AG10803 (cell line): ENCODE results near the gene TTC5.

Experiments
- DNase-seq: peaks from one replicate; pipeline ENCODE4 v3.0.0; 2010; ENCODE audit warnings: low read depth
- H3K4me3 ChIP-seq: 2 replicates; pipeline ENCODE4 v1.5.1; 2011; ENCODE audit warnings: mild to moderate bottlenecking, low read length, control low read depth
- TF ChIP-seq, protein P1 (sequence below): conservative IDR thresholded peaks from 2 replicates; pipeline ENCODE4 v1.5.1; 2011; ENCODE audit warnings: mild to moderate bottlenecking, low read length, control low read depth, inconsistent platforms

The TTC5 gene, protein sequence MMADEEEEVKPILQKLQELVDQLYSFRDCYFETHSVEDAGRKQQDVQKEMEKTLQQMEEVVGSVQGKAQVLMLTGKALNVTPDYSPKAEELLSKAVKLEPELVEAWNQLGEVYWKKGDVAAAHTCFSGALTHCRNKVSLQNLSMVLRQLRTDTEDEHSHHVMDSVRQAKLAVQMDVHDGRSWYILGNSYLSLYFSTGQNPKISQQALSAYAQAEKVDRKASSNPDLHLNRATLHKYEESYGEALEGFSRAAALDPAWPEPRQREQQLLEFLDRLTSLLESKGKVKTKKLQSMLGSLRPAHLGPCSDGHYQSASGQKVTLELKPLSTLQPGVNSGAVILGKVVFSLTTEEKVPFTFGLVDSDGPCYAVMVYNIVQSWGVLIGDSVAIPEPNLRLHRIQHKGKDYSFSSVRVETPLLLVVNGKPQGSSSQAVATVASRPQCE

DNA sequence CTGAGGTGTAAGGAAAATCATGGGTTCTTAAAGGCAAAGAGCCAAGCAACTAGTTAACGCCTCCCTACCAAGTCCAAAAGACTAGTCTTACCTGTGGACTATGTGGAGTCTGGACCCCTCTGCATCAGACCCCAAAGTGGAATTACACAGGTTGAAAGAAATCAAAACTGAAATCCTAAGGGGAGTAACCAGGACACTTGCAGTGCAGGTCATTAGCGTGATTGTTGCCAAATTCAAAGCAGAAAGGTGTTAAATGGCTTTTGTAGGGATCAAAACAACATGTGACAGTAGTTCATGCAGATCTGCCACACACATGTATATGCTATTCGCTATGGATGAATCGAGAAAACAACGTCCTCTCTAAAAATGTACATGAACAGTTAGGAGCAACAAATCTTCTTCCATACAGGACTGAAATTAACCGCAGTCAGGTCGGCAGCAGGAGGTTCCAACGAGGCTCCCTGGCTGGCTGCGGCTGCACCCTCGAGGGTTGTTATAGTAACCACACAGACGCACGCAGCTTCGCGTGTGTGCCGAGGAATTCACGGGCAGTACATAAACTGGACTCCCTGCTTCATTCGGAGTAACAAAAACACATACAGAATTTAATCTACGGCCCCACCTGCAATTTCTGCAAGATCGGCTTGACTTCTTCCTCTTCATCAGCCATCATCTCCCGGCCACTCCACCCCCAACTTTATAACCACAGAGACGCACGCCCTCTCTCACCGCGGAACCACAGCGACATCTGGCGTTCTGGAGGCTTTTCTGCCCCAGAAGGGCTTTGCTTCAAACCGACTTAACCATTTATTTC is at the start of gene TTC5:
TTC5 (minus strand) TSS at position 687 of the 814 bp plus-strand sequence; CDS start at position 673, 14 bp downstream.
- TF ChIP-seq, protein P1, sequence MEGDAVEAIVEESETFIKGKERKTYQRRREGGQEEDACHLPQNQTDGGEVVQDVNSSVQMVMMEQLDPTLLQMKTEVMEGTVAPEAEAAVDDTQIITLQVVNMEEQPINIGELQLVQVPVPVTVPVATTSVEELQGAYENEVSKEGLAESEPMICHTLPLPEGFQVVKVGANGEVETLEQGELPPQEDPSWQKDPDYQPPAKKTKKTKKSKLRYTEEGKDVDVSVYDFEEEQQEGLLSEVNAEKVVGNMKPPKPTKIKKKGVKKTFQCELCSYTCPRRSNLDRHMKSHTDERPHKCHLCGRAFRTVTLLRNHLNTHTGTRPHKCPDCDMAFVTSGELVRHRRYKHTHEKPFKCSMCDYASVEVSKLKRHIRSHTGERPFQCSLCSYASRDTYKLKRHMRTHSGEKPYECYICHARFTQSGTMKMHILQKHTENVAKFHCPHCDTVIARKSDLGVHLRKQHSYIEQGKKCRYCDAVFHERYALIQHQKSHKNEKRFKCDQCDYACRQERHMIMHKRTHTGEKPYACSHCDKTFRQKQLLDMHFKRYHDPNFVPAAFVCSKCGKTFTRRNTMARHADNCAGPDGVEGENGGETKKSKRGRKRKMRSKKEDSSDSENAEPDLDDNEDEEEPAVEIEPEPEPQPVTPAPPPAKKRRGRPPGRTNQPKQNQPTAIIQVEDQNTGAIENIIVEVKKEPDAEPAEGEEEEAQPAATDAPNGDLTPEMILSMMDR = peak; percentile 96
- DNase-seq = peak; percentile 89

DNA sequence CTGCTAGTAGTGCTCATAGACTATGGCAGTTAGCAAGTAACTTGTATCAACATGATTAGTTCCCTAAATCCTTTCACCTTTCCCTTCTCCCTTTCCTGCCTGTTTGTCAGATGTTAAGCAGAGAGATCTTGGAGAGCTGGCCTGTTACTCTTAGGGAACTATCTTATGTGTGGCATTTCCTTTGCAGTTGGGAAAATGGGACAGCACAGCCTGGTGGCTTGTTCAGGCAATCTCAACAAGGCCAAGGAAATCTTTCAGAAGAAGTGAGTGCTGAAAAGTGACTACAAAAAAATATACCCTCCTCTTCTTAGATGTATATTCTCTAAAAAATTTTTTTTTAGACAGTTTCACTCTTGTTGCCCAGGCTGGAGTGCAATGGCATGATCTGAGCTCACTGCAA is 45.1 kb upstream of the TTC5 start:
- peak; percentile 23 for DNase-seq
- TF ChIP-seq, protein P1 = peak; percentile 37
- no peak overlapping the region for H3K4me3 ChIP-seq

More for the DNA sequence above, at the start of gene TTC5:
- peak within 1 kb of the TSS; percentile 63 for H3K4me3 ChIP-seq

- TF ChIP-seq, protein P1 = no peak
- no peak overlapping the region for H3K4me3 ChIP-seq
- no peak for DNase-seq
Observed at GRCh38 chr14:20350282-20350681, 44.5 kb upstream of the TTC5 start.

GRCh38 chr14:20347747-20348146 is 42.0 kb upstream of the TTC5 start:
- H3K4me3 ChIP-seq = no peak overlapping the region
- TF ChIP-seq, protein P1 = no peak
- no peak for DNase-seq

GRCh38 chr14:20346713-20347112 is 41.0 kb upstream of the TTC5 start:
- no peak overlapping the region for H3K4me3 ChIP-seq
- TF ChIP-seq, protein P1 = no peak

GRCh38 chr14:20345366-20345765 is 39.6 kb upstream of the TTC5 start:
- DNase-seq = no peak
- TF ChIP-seq, protein P1 = no peak
- H3K4me3 ChIP-seq = no peak overlapping the region

More at GRCh38 chr14:20346713-20347112, 41.0 kb upstream of the TTC5 start:
- no peak for DNase-seq

GRCh38 chr14:20343862-20344220 is 38.1 kb upstream of the TTC5 start:
- H3K4me3 ChIP-seq = peak overlapping the region; percentile 96
- peak; percentile 13 for DNase-seq
- TF ChIP-seq, protein P1 = no peak
